Activated CD8-positive, alpha-beta memory T cell treated with anti-CD3 and anti-CD28 coated beads for 24 hours (primary cell): Measurements from ENCODE around the gene FSD2.
A peak's percentile ranks its signal among the peaks of the same experiment; 100 is the strongest.
"Not testable (repeated sequence)": the region's sequence is repeated elsewhere in the genome, so short reads cannot be mapped to it uniquely, and the experiment has no call there.

Source experiments
- DNase-seq: peaks from one replicate; pipeline ENCODE4 v3.0.0-alpha.2; 2020

The FSD2 gene

DNA sequence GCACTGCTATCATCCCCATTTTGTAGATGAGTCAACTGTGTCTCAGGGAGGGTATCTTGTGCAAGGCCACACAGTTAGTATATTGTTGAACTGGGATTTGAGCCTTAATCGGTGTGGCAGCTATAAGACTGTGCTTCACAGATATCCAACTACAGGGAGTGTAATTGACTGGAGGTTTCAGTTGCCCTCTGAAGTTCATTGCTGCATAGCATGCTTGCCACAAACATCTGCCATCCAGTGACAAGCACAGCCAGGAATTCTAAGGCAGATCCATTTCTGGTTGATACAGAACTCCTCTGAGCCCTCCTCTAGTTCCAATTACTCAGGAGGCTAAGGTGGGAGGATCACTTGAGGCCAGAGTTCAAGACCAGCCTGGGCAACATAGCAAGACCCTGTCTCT is 16.4 kb downstream of the FSD2 start:
- DNase-seq = no peak

GRCh38 chr15:82788496-82788895 is 17.4 kb downstream of the FSD2 start:
- peak; percentile 4 for DNase-seq

- DNase-seq = no peak
Measured at GRCh38 chr15:82781349-82781748, 24.5 kb downstream of the FSD2 start.

DNA sequence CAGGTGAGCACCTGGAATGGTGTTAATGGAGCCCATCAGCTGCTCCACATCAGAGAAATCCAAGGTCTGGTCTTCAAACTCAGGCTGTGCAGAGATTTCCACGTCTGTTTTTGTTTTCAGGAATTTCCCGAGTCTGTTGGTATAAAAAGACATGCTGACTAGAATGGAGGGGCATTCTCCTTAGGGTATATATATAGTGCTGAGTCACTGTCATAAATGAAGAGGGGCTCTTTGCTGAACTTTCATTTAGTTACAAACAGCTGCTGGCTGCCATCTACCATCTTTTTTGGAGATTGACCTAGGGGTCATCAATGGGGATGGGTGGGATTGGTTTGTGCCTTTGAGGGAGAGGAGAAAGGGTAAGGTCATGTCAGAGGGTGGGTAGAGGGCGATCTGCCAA is 27.1 kb downstream of the FSD2 start:
- no peak for DNase-seq

DNA sequence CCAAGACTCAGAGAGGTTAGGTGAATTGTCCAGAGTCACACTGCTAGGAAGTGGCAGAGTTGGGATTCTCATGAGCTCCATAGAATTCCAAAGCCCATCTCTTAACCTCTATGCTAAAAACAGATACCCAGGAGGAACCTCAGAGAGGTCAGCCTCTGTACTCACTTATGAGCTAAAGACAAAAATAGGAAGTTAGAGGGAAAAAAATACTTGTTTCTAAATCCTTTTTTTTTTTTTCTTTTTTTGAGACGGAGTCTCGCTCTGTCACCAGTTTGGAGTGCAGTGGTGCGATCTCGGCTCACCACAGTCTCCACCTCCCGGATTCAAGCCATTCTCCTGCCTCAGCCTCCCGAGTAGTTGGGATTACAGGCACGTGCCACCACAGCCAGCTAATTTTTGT is 31.4 kb downstream of the FSD2 start:
- no peak for DNase-seq

DNA sequence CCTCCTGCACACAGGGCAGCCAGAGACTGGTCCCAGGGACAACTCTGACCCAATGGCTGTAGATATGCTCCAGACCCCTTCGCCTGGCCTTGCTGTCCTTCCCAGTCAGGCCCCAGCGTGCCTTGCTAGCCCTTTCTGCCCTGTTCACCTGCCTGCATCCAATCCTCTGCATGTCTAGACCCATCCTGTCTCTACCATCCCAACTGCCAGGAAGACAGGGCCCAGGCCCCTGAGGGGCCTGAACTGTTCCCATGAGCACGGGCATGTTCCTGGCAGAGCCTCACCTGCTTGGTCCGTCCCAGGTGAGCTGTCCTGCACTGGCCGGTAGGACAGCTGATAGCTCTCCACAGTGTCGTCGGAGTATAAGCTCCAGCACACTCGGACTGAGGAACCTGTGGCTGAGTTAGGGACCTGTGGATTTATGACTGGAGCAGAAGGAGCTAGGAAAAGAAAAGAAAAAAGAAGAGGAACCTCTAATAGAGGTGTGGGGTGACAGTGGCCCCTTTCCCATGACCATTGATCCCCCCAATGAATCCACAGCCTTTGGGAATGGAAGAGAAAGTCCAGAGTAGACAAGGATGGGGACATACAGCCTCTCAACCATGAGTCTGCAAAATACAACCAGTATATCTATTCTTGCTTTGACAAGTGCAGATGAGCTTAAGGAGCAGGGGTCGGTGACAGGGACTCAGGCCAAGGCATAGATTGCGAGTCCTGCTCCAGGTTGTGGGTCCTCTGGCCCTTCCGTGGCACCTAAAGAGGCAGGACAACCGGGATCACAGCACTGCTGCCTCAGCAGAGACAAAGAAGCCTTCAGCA is 33.9 kb downstream of the FSD2 start:
- DNase-seq = no peak

- no peak for DNase-seq
Measured at GRCh38 chr15:82768414-82769054, 37.3 kb downstream of the FSD2 start.

DNA sequence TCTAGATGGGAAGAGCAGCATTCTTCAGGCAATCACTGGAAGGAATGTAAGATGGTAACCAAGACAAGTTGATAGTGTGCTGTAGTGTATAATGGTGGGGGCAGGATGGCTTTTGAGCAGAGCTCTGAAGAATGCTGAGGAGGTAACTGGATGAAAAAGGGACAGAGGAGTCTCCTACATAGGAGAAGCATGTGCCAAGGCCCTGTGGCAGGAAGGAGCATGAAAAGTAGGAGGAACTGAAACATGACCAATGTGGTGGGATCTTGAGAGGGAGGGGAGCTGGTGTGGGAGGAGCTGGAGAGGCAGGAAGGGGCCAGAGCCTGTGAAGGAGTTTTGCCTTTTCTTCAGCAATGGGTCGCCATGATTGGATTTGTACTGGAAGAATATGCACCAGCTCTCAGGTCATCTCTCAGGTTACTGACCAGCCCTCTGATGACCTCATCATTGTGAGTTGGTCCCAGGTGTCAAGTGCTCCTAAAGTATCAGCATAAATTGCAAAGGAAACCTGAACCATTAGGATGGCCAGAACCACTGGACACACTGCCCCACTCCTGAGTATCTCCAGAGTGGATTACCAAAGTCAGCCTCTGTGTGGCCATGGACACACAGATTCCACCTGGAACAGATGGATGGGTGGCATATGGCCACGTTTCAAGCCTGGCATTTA is 38.6 kb downstream of the FSD2 start:
- DNase-seq = no peak

GRCh38 chr15:82766201-82766600 is 39.7 kb downstream of the FSD2 start:
- DNase-seq = not testable (repeated sequence)

DNA sequence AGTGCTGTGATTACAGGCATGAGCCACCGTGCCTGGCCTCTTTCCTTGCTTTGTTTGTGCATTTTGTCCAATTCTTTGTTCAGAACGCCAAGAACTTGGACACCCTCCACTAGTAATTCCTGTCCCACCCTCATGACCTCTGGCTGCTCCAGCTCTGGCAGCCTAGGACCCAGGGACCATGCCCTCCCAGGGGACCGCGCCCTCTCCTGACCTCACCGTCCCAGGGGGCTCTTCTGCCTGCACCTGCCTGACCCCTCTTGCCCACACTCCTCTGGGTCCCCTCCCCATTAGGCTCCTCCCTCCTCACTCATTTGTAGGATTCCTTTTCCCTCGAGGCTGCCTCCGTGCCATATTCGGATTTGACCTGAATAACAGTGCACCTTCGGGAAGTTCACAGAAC is 41.1 kb downstream of the FSD2 start:
- no peak for DNase-seq

DNA sequence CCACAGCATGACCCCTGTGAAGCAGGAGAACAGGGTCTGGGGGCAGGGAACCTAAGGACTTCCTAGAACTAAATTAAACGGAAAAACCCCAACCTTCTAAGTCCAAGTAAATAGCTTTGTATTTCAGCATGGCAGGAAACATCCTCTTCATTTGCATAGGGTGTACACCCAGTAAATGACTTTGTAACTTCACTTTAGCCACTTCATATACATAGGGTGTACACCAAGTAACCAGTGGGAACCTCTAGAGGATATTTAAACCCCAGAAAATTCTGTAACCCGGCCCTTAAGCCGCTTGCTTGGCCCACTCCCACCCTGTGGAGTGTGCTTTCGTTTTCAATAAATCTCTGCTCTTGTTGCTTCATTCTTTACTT is 41.8 kb downstream of the FSD2 start:
- DNase-seq = no peak

GRCh38 chr15:82763361-82764116 is 42.3 kb downstream of the FSD2 start:
- no peak for DNase-seq

DNA sequence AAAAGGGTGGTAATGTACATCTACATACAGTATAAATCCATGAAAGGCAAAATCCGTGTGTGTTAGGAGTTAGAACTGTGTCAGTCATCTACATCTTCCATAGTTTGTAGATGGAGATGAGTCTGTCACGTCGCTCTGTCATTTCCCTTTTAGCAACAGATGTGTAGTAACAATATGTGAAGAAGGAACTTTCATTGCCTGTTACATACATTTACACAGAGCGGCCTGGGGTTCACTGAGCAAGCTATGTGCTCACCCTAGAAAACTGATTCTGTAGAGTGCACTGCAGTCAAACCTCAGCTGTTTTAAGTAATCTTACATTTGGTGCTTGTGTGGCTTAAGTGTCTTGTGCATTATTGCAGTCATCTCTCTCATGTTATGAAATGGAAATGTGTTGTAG is 54.6 kb downstream of the FSD2 start:
- no peak for DNase-seq

GRCh38 chr15:82750831-82751180 is 55.1 kb downstream of the FSD2 start:
- no peak for DNase-seq

- peak; percentile 91 for DNase-seq
Measured at GRCh38 chr15:82749951-82750830, 55.7 kb downstream of the FSD2 start.

- DNase-seq = no peak
Measured at GRCh38 chr15:82748315-82748714, 57.6 kb downstream of the FSD2 start.

DNA sequence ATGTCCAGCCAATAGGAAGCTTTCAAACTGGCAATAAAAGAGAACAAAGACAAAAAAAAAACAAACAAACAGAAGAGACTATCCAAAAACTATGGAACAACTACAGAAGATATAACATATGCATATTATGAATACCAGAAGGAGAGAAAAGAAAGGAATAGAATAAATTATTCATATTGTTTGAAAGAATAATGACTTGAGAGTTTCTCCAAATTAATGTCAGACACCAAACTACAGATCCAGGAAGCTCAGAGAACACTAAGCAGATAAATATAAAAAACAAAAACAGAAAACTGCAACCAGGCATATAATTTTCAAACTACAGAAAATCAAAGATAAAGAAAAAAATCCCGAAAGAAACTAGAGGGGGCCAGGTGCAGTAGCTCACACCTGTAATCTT is 62.1 kb downstream of the FSD2 start:
- no peak for DNase-seq

DNA sequence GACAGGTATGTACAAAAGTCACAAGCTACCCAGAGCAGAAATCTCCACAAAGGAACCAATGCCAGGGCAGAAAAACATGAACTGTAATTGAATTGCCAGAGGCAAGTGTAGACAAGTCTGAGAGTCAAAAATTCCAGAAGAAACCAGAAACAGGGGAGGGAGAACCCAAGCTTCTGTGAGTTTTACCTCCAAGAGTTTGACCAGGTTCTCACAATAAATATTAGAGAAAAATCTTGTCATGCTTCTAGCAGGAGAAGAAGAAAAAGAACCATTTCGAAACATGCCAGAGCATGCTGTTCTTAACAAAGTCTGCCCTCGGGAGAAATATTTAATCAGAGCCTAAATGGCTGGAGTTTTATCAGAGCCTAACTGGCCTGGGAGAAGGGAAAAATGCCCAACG is 63.7 kb downstream of the FSD2 start:
- DNase-seq = no peak

DNA sequence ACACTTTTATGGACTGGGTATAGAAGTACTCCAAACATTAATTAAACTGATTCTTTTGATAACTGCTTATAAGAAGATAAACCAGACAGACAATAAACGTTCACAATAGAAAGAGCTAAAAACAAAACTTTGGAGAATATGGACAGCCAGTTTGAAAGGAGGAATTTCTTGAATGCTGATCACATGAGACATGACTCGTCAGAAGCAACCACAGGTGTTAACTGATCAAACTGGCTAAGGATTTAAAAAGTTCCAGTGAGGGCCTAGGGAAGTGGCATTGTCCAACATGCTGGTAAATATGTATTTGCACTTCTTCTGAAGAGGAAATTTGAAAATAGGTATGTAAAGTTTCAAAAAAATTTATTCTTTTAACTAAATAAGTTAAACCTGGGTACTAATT is 66.8 kb downstream of the FSD2 start:
- no peak for DNase-seq

DNA sequence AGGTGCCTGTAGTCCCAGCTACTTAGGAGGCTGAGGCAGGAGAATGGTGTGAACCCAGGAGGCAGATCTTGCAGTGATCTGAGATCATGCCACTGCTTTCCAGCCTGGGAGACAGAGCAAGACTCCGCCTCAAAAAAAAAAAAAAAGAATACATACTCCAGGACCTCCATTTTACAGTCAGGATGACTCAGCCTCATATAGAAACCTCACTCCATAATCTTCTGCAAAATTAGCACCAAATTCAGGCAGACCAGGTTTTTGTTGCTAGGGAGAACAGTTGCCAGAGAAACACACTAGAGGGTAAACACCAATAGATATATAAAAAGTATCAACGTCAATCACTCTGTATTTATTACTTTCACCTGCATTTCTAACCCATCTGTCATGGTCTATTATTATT is 67.9 kb downstream of the FSD2 start:
- DNase-seq = no peak

DNA sequence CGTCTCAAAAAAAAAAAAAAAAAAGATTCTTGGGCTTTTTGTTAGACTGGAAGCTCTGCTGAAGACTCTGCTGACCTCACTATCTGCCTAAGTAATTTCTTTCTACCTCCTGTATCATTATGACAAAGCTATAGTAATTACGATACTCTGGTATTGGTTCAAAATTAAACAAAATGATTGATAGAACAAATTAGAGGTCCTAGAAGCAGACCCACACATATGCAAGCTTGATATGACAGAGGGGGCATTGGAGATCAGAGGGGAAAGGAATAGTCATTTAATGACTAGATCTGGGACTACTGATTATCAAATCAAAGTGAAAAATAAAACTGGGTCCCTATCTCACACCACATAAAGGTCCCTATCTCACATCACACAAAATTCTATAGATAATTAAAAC is 74.3 kb downstream of the FSD2 start:
- DNase-seq = no peak

- no peak for DNase-seq
Measured at GRCh38 chr15:82730022-82730530, 75.8 kb downstream of the FSD2 start.
